ENCODE data around the gene ASH1L. TPM values are rescaled to one million over a fixed set of nuclear protein-coding genes. Genes with fewer than 3 reads are reported as not detected.

ASH1L gene
- total RNA-seq, 1 experiment from 2014 or later, result 30.5 TPM

GRCh38 chr1:155458111-155458510 is 104.5 kb downstream of the ASH1L start:
- no peak for TF ChIP-seq CTCF (IDR thresholded peaks at IDR 0.05 in 2 of 3, conservative IDR thresholded peaks at IDR 0.05 in 1 of 3; ENCODE audit: borderline replicate concordance in 1 of 3, insufficient read depth in 1 of 3, low read depth in 2 of 3, low read length in 2 of 3)
- no peak for TF ChIP-seq JUND (IDR thresholded peaks at IDR 0.05)
- TF ChIP-seq ZFX (IDR thresholded peaks at IDR 0.05), result no peak
- no peak for TF ChIP-seq MAX (IDR thresholded peaks at IDR 0.05)
- no peak for TF ChIP-seq YY1 (IDR thresholded peaks at IDR 0.05; ENCODE audit: extremely low read depth, insufficient replicate concordance, low read depth, low read length)
- no peak for TF ChIP-seq POLR2AphosphoS5 (IDR thresholded peaks at IDR 0.05; ENCODE audit: low read depth, low read length)
- TF ChIP-seq REST (IDR thresholded peaks at IDR 0.05; ENCODE audit: low read depth), result no peak
- TF ChIP-seq SIN3A (IDR thresholded peaks at IDR 0.05; ENCODE audit: low read depth), result no peak
- TF ChIP-seq POLR2A (IDR thresholded peaks at IDR 0.05; ENCODE audit: borderline replicate concordance, extremely low read depth, insufficient read depth, insufficient read length), result no peak
- TF ChIP-seq ATF3 (IDR thresholded peaks at IDR 0.05), result no peak
- TF ChIP-seq CEBPB (IDR thresholded peaks at IDR 0.05; ENCODE audit: low read depth), result no peak
- TF ChIP-seq ZNF274 (IDR thresholded peaks at IDR 0.05; ENCODE audit: low read depth, low read length), result no peak
- TF ChIP-seq EGR1 (IDR thresholded peaks at IDR 0.05; ENCODE audit: low read depth), result no peak
- TF ChIP-seq SP1 (IDR thresholded peaks at IDR 0.05; ENCODE audit: low read depth), result no peak
- no peak for TF ChIP-seq EZH2 (IDR thresholded peaks at IDR 0.05)
- no peak for TF ChIP-seq CBX3 (IDR thresholded peaks at IDR 0.05; ENCODE audit: low read depth)
- no peak for TF ChIP-seq SRF (IDR thresholded peaks at IDR 0.05; ENCODE audit: low read depth)
- no peak for TF ChIP-seq RAD21 (IDR thresholded peaks at IDR 0.05; ENCODE audit: low read depth)
- no peak for TF ChIP-seq ELF1 (IDR thresholded peaks at IDR 0.05; ENCODE audit: borderline replicate concordance, low read depth)
- peaks cover 7% of the 10 kb centered on the region; the same call in 1 of the 2 replicates for H3K79me2 ChIP-seq (ENCODE audit: insufficient read depth, low read length)
- no peak overlapping the region for H3K4me2 ChIP-seq (ENCODE audit: low read length)
- H3K4me3 ChIP-seq (replicated peaks in 1 of 2; ENCODE audit: low read depth in 1 of 2, low read length in 2 of 2), result no peak overlapping the region
- ATAC-seq (no peak), DNase-seq (ENCODE audit: low read depth, low spot score) (no peak)
- intact Hi-C loops (cut with micrococcal nuclease), result no loop called here
- ChIA-PET POLR2A (no interaction called here), CTCF (no interaction called here), RAD21 (ENCODE audit: low non-redundant PET in 1 of 2, low total read pairs in 2 of 2, uncharacterized antibody in 2 of 2, unreplicated experiment in 2 of 2) (no interaction called here)
- no peaks in the 10 kb centered on the region for H4K20me1 ChIP-seq (ENCODE audit: insufficient read depth)
- H2AFZ ChIP-seq (ENCODE audit: low read depth, low read length, poor library complexity, severe bottlenecking), result no peak overlapping the region
- no peaks in the 10 kb centered on the region for H3K27me3 ChIP-seq (ENCODE audit: insufficient read depth, low read length)
- no peaks in the 10 kb centered on the region for H3K4me1 ChIP-seq (ENCODE audit: control insufficient read depth in 1 of 2, insufficient read depth in 2 of 2, low read length in 2 of 2)
- H3K9ac ChIP-seq (ENCODE audit: low read length), result no peak overlapping the region
- H3K36me3 ChIP-seq (ENCODE audit: control insufficient read depth in 1 of 2, insufficient read depth in 2 of 2, low read length in 2 of 2), result peaks cover 0 to 9% of the 10 kb centered on the region in 2 experiments; a peak in 1 of 4 replicates
- no TSS peak for BruUV-seq (replicated peaks)
- H3K9me3 ChIP-seq (ENCODE audit: control insufficient read depth in 1 of 2, insufficient read depth in 1 of 2, low read depth in 1 of 2, low read length in 2 of 2), result no peaks in the 10 kb centered on the region
- no peak overlapping the region for H3K27ac ChIP-seq (ENCODE audit: low read depth, low read length)
- no peaks in the 10 kb centered on the region for H3K9me2 ChIP-seq (ENCODE audit: insufficient read depth)

Data from HCT116 (cell line).